Thyroid gland (tissue), 4 donors: ENCODE results near the gene FZD2.

Experiments
- CTCF ChIP-seq, 6 experiments: fragments of 200-600 bp in 3 of 6; fragments of 450-650 bp in 3 of 6; sonication (generic) in 3 of 6; IDR thresholded peaks; one replicate each; pipeline ENCODE4 v1.5.1; 2016 to 2019; ENCODE audit warnings: antibody characterized with exemption in 6 of 6, mild to moderate bottlenecking in 2 of 6, inconsistent platforms in 1 of 6, moderate library complexity in 1 of 6
- POLR2A ChIP-seq, 2 donors: fragments of 450-650 bp; IDR thresholded peaks; one replicate each; pipeline ENCODE4 v1.6.1; 2017; ENCODE audit warnings: antibody characterized with exemption in 2 of 2, mild to moderate bottlenecking in 2 of 2, moderate library complexity in 1 of 2

GRCh38 chr17:44547625-44548267 lies 9.5 kb upstream of the FZD2 start:
- TF ChIP-seq POLR2A (IDR thresholded peaks at IDR 0.05) (no peak), CTCF (IDR thresholded peaks at IDR 0.05) (no peak)
